HCT116 (cell line): ENCODE measurements around the gene SFTPA2. TPM values are rescaled to one million over a fixed set of nuclear protein-coding genes. Genes with fewer than 3 reads are reported as not detected.

Experiments used
- total RNA-seq: library from RNA; stranded (reverse); gene quantifications from one replicate; pipeline ENCODE4 v1.2.1, GENCODE V29; 2021; ENCODE audit not compliant: unreplicated experiment

The SFTPA2 gene
- total RNA-seq, 1 experiment from 2014 or later, result 6.9 TPM

Other genes starting within 250 kb of the SFTPA2 start
- 85.0 TPM for gene PPIF, start 212.9 kb downstream of the SFTPA2 start, total RNA-seq
- 7.0 TPM for gene ZCCHC24, start 114.8 kb downstream of the SFTPA2 start, total RNA-seq
- 5.6 TPM for gene EIF5AL1, start 47.9 kb downstream of the SFTPA2 start, total RNA-seq
- 6.5 TPM for gene SFTPA1, start 50.5 kb upstream of the SFTPA2 start, total RNA-seq
- 1.4 TPM for gene NUTM2B, start 142.8 kb upstream of the SFTPA2 start, total RNA-seq